NT2/D1 (cell line): ENCODE results near the gene MAP2.

ENCODE experiments used
- SUZ12 ChIP-seq: IDR thresholded peaks from 2 replicates; pipeline ENCODE4 v1.6.1; 2011; ENCODE audit not compliant: insufficient read length, insufficient read depth; ENCODE audit errors: extremely low read depth
- YY1 ChIP-seq: IDR thresholded peaks from 2 replicates; pipeline ENCODE4 v1.6.1; 2011; ENCODE audit not compliant: insufficient read length, insufficient read depth

GRCh38 chr2:209633911-209634310 is 210.1 kb downstream of the MAP2 start:
- TF ChIP-seq SUZ12 = no peak
- TF ChIP-seq YY1 = no peak
